GM19351 (cell line): ENCODE results near the gene DGLUCY.
"Not testable (repeated sequence)": the region's sequence is repeated elsewhere in the genome, so short reads cannot be mapped to it uniquely, and the experiment has no call there.

Experiments used
- ATAC-seq: cut with Tn5 transposase; IDR thresholded peaks from one replicate; pipeline ENCODE4 v1.9.1; 2021; ENCODE audit warnings: mild to moderate bottlenecking, moderate library complexity; ENCODE audit not compliant: unreplicated experiment

DGLUCY gene

GRCh38 chr14:91255026-91255695 lies 141.3 kb downstream of the DGLUCY start:
- ATAC-seq = no peak

GRCh38 chr14:91256661-91257060 lies 142.8 kb downstream of the DGLUCY start:
- ATAC-seq = no peak

- ATAC-seq = no peak
These were observed 143.6 kb downstream of the DGLUCY start for GRCh38 chr14:91257328-91258010.

- ATAC-seq = no peak
These were observed 144.2 kb downstream of the DGLUCY start for GRCh38 chr14:91258011-91258618.

- ATAC-seq = no peak
These were observed 145.0 kb downstream of the DGLUCY start for GRCh38 chr14:91258876-91259275.

GRCh38 chr14:91261115-91261514 lies 147.2 kb downstream of the DGLUCY start:
- ATAC-seq = no peak

GRCh38 chr14:91261986-91262549 lies 148.2 kb downstream of the DGLUCY start:
- ATAC-seq = no peak

- no peak for ATAC-seq
These were observed 149.5 kb downstream of the DGLUCY start for GRCh38 chr14:91263329-91263728.

GRCh38 chr14:91264151-91265150 lies 150.6 kb downstream of the DGLUCY start:
- ATAC-seq = no peak

- ATAC-seq = no peak
These were observed 151.5 kb downstream of the DGLUCY start for GRCh38 chr14:91265404-91265803.

- ATAC-seq = not testable (repeated sequence)
These were observed 152.4 kb downstream of the DGLUCY start for GRCh38 chr14:91266276-91266675.

GRCh38 chr14:91267965-91268437 lies 154.1 kb downstream of the DGLUCY start:
- ATAC-seq = no peak

GRCh38 chr14:91269076-91269991 lies 155.5 kb downstream of the DGLUCY start:
- ATAC-seq = no peak

- no peak for ATAC-seq
These were observed 156.3 kb downstream of the DGLUCY start for GRCh38 chr14:91270188-91270587.

GRCh38 chr14:91270619-91271018 lies 156.7 kb downstream of the DGLUCY start:
- ATAC-seq = no peak

GRCh38 chr14:91271639-91272038 lies 157.8 kb downstream of the DGLUCY start:
- no peak for ATAC-seq

GRCh38 chr14:91272341-91273272 lies 158.7 kb downstream of the DGLUCY start:
- no peak for ATAC-seq

- no peak for ATAC-seq
These were observed 159.5 kb downstream of the DGLUCY start for GRCh38 chr14:91273273-91273884.
